H1 (cell line): ENCODE measurements around the gene VPS13A. TPM values are rescaled to one million over a fixed set of nuclear protein-coding genes. Genes with fewer than 3 reads are reported as not detected.

Experiments used
- CTCF ChIA-PET: fragments of 300-600 bp; sonication (Branson Sonifier 250); formaldehyde crosslinking; loops from one replicate; lab custom pipeline; 2021; ENCODE audit not compliant: partially characterized antibody; lab: Charles Lee
- POLR2A ChIA-PET: fragments of 300-600 bp; sonication (Branson Sonifier 250); formaldehyde crosslinking; loops from one replicate; lab custom pipeline; 2021; ENCODE audit warnings: inconsistent platforms; ENCODE audit not compliant: partially characterized antibody; lab: Charles Lee
- DNase-seq, 2 experiments: peaks; one replicate each; pipeline versions ENCODE4 v3.0.0 to v3.0.0-alpha.2; 2010 to 2022; ENCODE audit warnings: low spot score in 2 of 2, low read depth in 1 of 2, mixed read lengths in 1 of 2
- FAIRE-seq: peaks from 2 replicates; lab custom pipeline; 2011; peaks lifted over from hg19 to GRCh38; lab: Jason Lieb, UNC
- H2AFZ ChIP-seq: 2 replicates; pipeline ENCODE4 v1.8.1; 2012; ENCODE audit warnings: low read length, inconsistent platforms
- H2AK5ac ChIP-seq: 2 replicates; pipeline ENCODE4 v1.6.1; 2013; ENCODE audit warnings: low read depth, low read length
- H2BK120ac ChIP-seq: replicated peaks from 2 replicates; pipeline ENCODE3; 2013; ENCODE audit warnings: low read depth, low read length, inconsistent platforms
- H2BK12ac ChIP-seq: 2 replicates; pipeline ENCODE4 v1.6.1; 2013; ENCODE audit warnings: low read depth, low read length
- H2BK15ac ChIP-seq: 2 replicates; pipeline ENCODE4 v1.6.1; 2013; ENCODE audit warnings: low read length
- H2BK20ac ChIP-seq: 2 replicates; pipeline ENCODE4 v1.6.1; 2013; ENCODE audit warnings: low read length
- H2BK5ac ChIP-seq: 2 replicates; pipeline ENCODE4 v1.6.1; 2013; ENCODE audit warnings: low read depth, low read length
- H3K14ac ChIP-seq: 2 replicates; pipeline ENCODE4 v1.6.1; 2013; ENCODE audit warnings: inconsistent platforms; ENCODE audit not compliant: insufficient read length
- H3K18ac ChIP-seq: 2 replicates; pipeline ENCODE4 v1.6.1; 2013; ENCODE audit warnings: low read length; ENCODE audit errors: extremely low read depth
- H3K23ac ChIP-seq: 2 replicates; pipeline ENCODE4 v1.6.1; 2013; ENCODE audit warnings: inconsistent platforms; ENCODE audit not compliant: insufficient read length
- H3K23me2 ChIP-seq: 2 replicates; pipeline ENCODE4 v1.6.1; 2013; ENCODE audit warnings: low read depth, low read length
- H3K27ac ChIP-seq: 2 replicates; pipeline ENCODE4 v1.6.1; 2011; ENCODE audit warnings: low read depth, low read length, inconsistent platforms
- H3K27me3 ChIP-seq, 4 experiments: replicated peaks in 1 of 4; 1 replicate in 1 of 4; 2 replicates in 3 of 4; pipeline versions ENCODE4 v1.6.1 to v1.8.1; 2011 to 2013; ENCODE audit warnings: low read length in 3 of 4, mild to moderate bottlenecking in 3 of 4, inconsistent platforms in 2 of 4, mixed read lengths in 2 of 4, moderate library complexity in 1 of 4; ENCODE audit not compliant: control insufficient read depth in 3 of 4, insufficient read depth in 3 of 4; ENCODE audit errors: extremely low read depth in 1 of 4
- H3K36me3 ChIP-seq, 4 experiments: 2 replicates each; pipeline versions ENCODE4 v1.6.1 to v1.8.1; 2011 to 2013; ENCODE audit warnings: mild to moderate bottlenecking in 4 of 4, low read length in 3 of 4, moderate library complexity in 2 of 4, control low read depth in 1 of 4, inconsistent platforms in 1 of 4; ENCODE audit not compliant: insufficient read depth in 4 of 4, control insufficient read depth in 2 of 4
- H3K4ac ChIP-seq: replicated peaks from 2 replicates; pipeline ENCODE3; 2013; ENCODE audit warnings: low read length, low read depth, mixed read lengths, inconsistent platforms; ENCODE audit not compliant: insufficient read length
- H3K4me1 ChIP-seq, 4 experiments: replicated peaks in 1 of 4; 1 replicate in 1 of 4; 2 replicates in 3 of 4; pipeline versions ENCODE4 v1.6.1 to v1.8.1; 2011 to 2013; ENCODE audit warnings: low read length in 3 of 4, inconsistent platforms in 2 of 4, mixed read lengths in 1 of 4; ENCODE audit not compliant: insufficient read depth in 4 of 4, control insufficient read depth in 3 of 4
- H3K4me2 ChIP-seq, 2 experiments: 2 replicates each; pipeline versions ENCODE4 v1.6.1 to v1.8.1; 2011 to 2013; ENCODE audit warnings: low read depth in 2 of 2, low read length in 2 of 2, control low read depth in 1 of 2, inconsistent platforms in 1 of 2, mild to moderate bottlenecking in 1 of 2; ENCODE audit not compliant: insufficient read depth in 1 of 2
- H3K4me3 ChIP-seq, 4 experiments: fragments of 200-600, 300-600 bp in 1 of 4; sonication (generic), shearing (Covaris generic), sonication (Bioruptor Twin) in 1 of 4; 2 replicates each; pipeline versions ENCODE4 v1.5.1 to v1.8.1; 2011 to 2016; ENCODE audit warnings: low read length in 4 of 4, low read depth in 3 of 4, control low read depth in 2 of 4, inconsistent platforms in 2 of 4, mild to moderate bottlenecking in 2 of 4, mixed read lengths in 1 of 4, moderate library complexity in 1 of 4; ENCODE audit not compliant: insufficient read depth in 2 of 4; ENCODE audit errors: extremely low read depth in 1 of 4
- H3K56ac ChIP-seq: replicated peaks from 2 replicates; pipeline ENCODE3; 2013; ENCODE audit warnings: low read depth, mild to moderate bottlenecking, mixed read lengths, low read length, inconsistent platforms; ENCODE audit not compliant: insufficient read length
- H3K79me1 ChIP-seq: 2 replicates; pipeline ENCODE4 v1.6.1; 2013; ENCODE audit warnings: low read depth, low read length, control low read depth
- H3K79me2 ChIP-seq, 2 experiments: 2 replicates each; pipeline versions ENCODE4 v1.6.1 to v1.8.1; 2012 to 2013; ENCODE audit warnings: low read length in 2 of 2, mild to moderate bottlenecking in 2 of 2, inconsistent platforms in 1 of 2; ENCODE audit not compliant: insufficient read depth in 2 of 2, control insufficient read depth in 1 of 2
- H3K9ac ChIP-seq, 4 experiments: replicated peaks in 1 of 4; 1 replicate in 1 of 4; 2 replicates in 3 of 4; pipeline versions ENCODE4 v1.6.1 to v1.8.1; 2011 to 2013; ENCODE audit warnings: low read depth in 3 of 4, low read length in 3 of 4, control low read depth in 2 of 4, mild to moderate bottlenecking in 2 of 4, moderate library complexity in 2 of 4, inconsistent platforms in 1 of 4; ENCODE audit errors: extremely low read depth in 1 of 4
- H3K9me3 ChIP-seq, 2 experiments: 2 replicates each; pipeline versions ENCODE4 v1.6.1 to v1.8.1; 2012 to 2013; ENCODE audit warnings: mild to moderate bottlenecking in 2 of 2, moderate library complexity in 2 of 2, control low read depth in 1 of 2, inconsistent platforms in 1 of 2, low read depth in 1 of 2, low read length in 1 of 2, mixed read lengths in 1 of 2; ENCODE audit not compliant: insufficient read depth in 2 of 2
- H4K20me1 ChIP-seq, 2 experiments: replicated peaks in 1 of 2; 2 replicates each; pipeline versions ENCODE3 to v1.8.1; 2011 to 2013; ENCODE audit warnings: inconsistent platforms in 2 of 2, low read length in 2 of 2, mild to moderate bottlenecking in 1 of 2; ENCODE audit not compliant: insufficient read depth in 2 of 2, control insufficient read depth in 1 of 2
- H4K5ac ChIP-seq: 2 replicates; pipeline ENCODE4 v1.6.1; 2013; ENCODE audit warnings: low read length, low read depth, mixed read lengths, inconsistent platforms; ENCODE audit not compliant: insufficient read length
- H4K8ac ChIP-seq: 2 replicates; pipeline ENCODE4 v1.8.0; 2013; ENCODE audit warnings: mild to moderate bottlenecking, moderate library complexity, low read length, inconsistent platforms; ENCODE audit not compliant: insufficient read depth; ENCODE audit errors: extremely low read depth
- H4K91ac ChIP-seq: replicated peaks from 2 replicates; pipeline ENCODE3; 2013; ENCODE audit warnings: low read length, mixed read lengths, inconsistent platforms; ENCODE audit not compliant: insufficient read length
- CREB1 ChIP-seq: IDR thresholded peaks from 2 replicates; pipeline ENCODE4 v1.6.1; 2012; ENCODE audit warnings: inconsistent platforms
- FOSL1 ChIP-seq: IDR thresholded peaks from 2 replicates; pipeline ENCODE4 v1.6.1; 2011; ENCODE audit warnings: mild to moderate bottlenecking, low read depth, low read length, moderate library complexity; ENCODE audit not compliant: insufficient read depth
- GTF2F1 ChIP-seq: IDR thresholded peaks from 2 replicates; pipeline ENCODE4 v1.6.1; 2012; ENCODE audit warnings: low read depth, low read length, improper control_type of control experiment, borderline replicate concordance
- PHF8 ChIP-seq: fragments of 200-600 bp; sonication (generic); conservative IDR thresholded peaks from 2 replicates; pipeline ENCODE4 v1.7.1; 2012; ENCODE audit warnings: low read depth, mild to moderate bottlenecking, inconsistent platforms, low read length, moderate library complexity
- RAD21 ChIP-seq, 2 experiments: IDR thresholded peaks in 1 of 2; conservative IDR thresholded peaks in 1 of 2; 2 replicates each; pipeline ENCODE4 v1.6.1; 2011; ENCODE audit warnings: low read depth in 2 of 2, low read length in 2 of 2, improper control_type of control experiment in 1 of 2, inconsistent platforms in 1 of 2, mild to moderate bottlenecking in 1 of 2, moderate library complexity in 1 of 2
- RNF2 ChIP-seq: fragments of 200-900, 300-1000 bp; sonication (generic); IDR thresholded peaks from 2 replicates; pipeline ENCODE4 v1.7.1; 2016; ENCODE audit warnings: borderline replicate concordance, low read depth, mild to moderate bottlenecking, antibody characterized with exemption, low read length; ENCODE audit not compliant: poor library complexity, severe bottlenecking; ENCODE audit errors: missing control alignments
- RXRA ChIP-seq: IDR thresholded peaks from 2 replicates; pipeline ENCODE4 v1.6.1; 2011; ENCODE audit warnings: low read depth, mild to moderate bottlenecking, low read length, moderate library complexity; ENCODE audit not compliant: insufficient read depth
- TCF12 ChIP-seq: IDR thresholded peaks from 2 replicates; pipeline ENCODE4 v1.6.1; 2011; ENCODE audit warnings: low read depth, mild to moderate bottlenecking, low read length
- WGBS, 2 experiments: shearing (Covaris generic) in 1 of 2; methylation state at CpG; one replicate each; pipeline versions ENCODE4 v1.1.6 to v1.1.7; 2013 to 2015; ENCODE audit warnings: low lambda C conversion rate in 2 of 2, mixed read lengths in 2 of 2, inconsistent platforms in 1 of 2, low coverage in 1 of 2, missing lambda C conversion rate in 1 of 2; ENCODE audit not compliant: insufficient replicate concordance in 2 of 2, insufficient coverage in 1 of 2, insufficient read length in 1 of 2; ENCODE audit errors: extremely low coverage in 1 of 2, missing lambda C conversion rate in 1 of 2; 5-methylcytosine and 5-hydroxymethylcytosine counted together
- polyA plus RNA-seq, 7 experiments: library from polyadenylated mRNA; depleted of rRNA in 3 of 7; stranded (reverse) in 5 of 7; unstranded in 2 of 7; fragments of >200 nt in 5 of 7; fragments of 200-250 nt in 2 of 7; gene quantifications; 1 replicate in 5 of 7; 2 replicates in 1 of 7; 4 replicates in 1 of 7; pipeline versions ENCODE4 v1.2.1 to v1.2.3, GENCODE V29; 2011 to 2013; ENCODE audit warnings: missing spikeins in 2 of 7, mixed read lengths in 2 of 7
- total RNA-seq: library from RNA; stranded (reverse); fragmentation: NEBNext Ultra II Directional; extraction: Animal tissue kit (Norgen Biotek cat#: 25700); gene quantifications from 2 replicates; pipeline ENCODE4 v1.2.1, GENCODE V29; 2021
- TF ChIP-seq, protein P1 (sequence below): IDR thresholded peaks from 2 replicates; pipeline ENCODE4 v1.6.1; 2011; ENCODE audit warnings: low read depth, mild to moderate bottlenecking, low read length; ENCODE audit not compliant: insufficient read depth

The VPS13A gene
- total and polyA plus RNA-seq, 2 of the 8 experiments (the other 6 are each of a cell fraction or from before 2014, with no cell fraction given), result 6.0 to 36.5 TPM

DNA sequence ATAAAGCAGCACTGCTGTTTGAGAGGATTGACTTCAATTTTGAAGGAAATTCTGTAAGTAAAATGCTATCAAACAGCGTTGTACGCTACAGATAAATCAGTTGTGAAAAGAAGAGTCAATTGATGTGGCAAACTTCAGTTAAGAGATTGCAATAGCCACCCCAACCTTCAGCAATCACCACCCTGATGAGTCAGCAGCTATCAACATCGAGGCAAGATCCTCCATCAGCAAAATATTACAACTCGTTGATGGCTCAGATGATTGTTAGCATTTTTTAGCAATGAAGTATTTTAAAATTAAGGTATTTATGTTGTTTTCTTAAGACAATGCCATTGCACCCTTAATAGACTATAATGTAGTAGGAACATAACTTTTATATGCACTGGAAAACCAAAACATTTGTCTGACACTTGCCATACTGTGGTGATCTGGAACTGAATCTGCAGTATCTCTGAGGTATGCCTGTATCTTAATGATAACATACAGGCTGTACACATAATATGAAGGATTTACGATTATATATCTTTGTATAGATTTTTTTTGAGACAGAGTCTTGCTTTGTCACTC is 47.5 kb downstream of the VPS13A start:
- Histone ChIP-seq H2BK20ac (no peak overlapping the region), H3K27ac (no peak overlapping the region; the same call in 1 of the 2 replicates), H3K79me2 (no peaks in the 10 kb centered on the region), H3K4ac (no peak overlapping the region), H4K8ac (no peak overlapping the region), H2BK15ac (no peak overlapping the region), H2AFZ (no peak overlapping the region), H3K4me3 (no peak overlapping the region), H4K20me1 (no peaks in the 10 kb centered on the region), H2AK5ac (no peak overlapping the region), H3K79me1 (no peaks in the 10 kb centered on the region), H4K91ac (no peak overlapping the region), H3K23me2 (no peaks in the 10 kb centered on the region), H3K36me3 (peaks cover 0 to 34% (median 11%) of the 10 kb centered on the region in 4 experiments; a peak in 3 of 8 replicates), H3K18ac (no peak overlapping the region), H3K56ac (no peak overlapping the region), H3K9me3 (no peaks in the 10 kb centered on the region), H3K4me1 (no peaks in the 10 kb centered on the region; a peak in 2 of 7 replicates), H3K9ac (no peak overlapping the region), H2BK120ac (no peak overlapping the region), H3K4me2 (no peak overlapping the region), H4K5ac (no peak overlapping the region), H2BK12ac (no peak overlapping the region), H2BK5ac (no peak overlapping the region), H3K14ac (no peak overlapping the region), H3K27me3 (no peaks in the 10 kb centered on the region), H3K23ac (no peak overlapping the region)
- FAIRE-seq (no peak), DNase-seq (no peak)
- POLR2A ChIA-PET, result no interaction called here
- TF ChIP-seq GTF2F1, result no peak
- TF ChIP-seq, protein P1, sequence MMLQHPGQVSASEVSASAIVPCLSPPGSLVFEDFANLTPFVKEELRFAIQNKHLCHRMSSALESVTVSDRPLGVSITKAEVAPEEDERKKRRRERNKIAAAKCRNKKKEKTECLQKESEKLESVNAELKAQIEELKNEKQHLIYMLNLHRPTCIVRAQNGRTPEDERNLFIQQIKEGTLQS, result no peak
- no peak for TF ChIP-seq RXRA
- no peak for TF ChIP-seq RNF2
- no peak for TF ChIP-seq FOSL1
- TF ChIP-seq PHF8, result no peak
- no peak for TF ChIP-seq CREB1
- TF ChIP-seq TCF12, result no peak
- no peak for TF ChIP-seq RAD21 (IDR thresholded peaks at IDR 0.05 in 1 of 2, conservative IDR thresholded peaks at IDR 0.05 in 1 of 2; ENCODE audit: low read depth in 2 of 2, low read length in 2 of 2)
- CTCF ChIA-PET, result interaction anchor here (0.8 to 1.5 kb wide), 2 partner anchors 57 to 210 kb away, joined by 3 read pairs; no protein-coding TSS in a partner anchor
- WGBS, 2 experiments, result 86% methylated on average over 5 of the region's 5 CpGs; no CpG with 5 or more reads in 1 of the 2 experiments
